ENCODE data around the gene ZNF746.

DNA sequence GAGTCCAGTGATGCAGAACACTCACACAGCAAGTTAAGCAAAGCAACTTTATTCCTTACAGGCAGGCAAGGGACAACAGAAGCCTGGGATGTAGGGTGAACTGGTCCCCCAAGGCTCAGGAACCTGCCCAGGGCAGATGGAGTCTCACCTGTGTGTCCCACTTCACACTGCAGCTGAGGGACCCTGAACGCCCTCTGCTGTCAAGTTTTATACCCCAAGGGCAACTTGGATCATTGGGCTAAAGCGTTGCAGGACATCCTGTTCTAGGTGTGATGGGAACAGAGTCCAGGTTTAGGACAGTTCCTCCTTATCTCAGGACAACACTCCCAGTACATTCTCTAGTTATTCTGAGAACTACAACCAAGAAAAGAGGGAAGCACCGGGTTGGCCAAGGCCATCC lies 49.5 kb upstream of the ZNF746 start:
- no peak for TF ChIP-seq POLR2A (IDR thresholded peaks at IDR 0.05; ENCODE audit: low read length)
- TF ChIP-seq, protein P1, sequence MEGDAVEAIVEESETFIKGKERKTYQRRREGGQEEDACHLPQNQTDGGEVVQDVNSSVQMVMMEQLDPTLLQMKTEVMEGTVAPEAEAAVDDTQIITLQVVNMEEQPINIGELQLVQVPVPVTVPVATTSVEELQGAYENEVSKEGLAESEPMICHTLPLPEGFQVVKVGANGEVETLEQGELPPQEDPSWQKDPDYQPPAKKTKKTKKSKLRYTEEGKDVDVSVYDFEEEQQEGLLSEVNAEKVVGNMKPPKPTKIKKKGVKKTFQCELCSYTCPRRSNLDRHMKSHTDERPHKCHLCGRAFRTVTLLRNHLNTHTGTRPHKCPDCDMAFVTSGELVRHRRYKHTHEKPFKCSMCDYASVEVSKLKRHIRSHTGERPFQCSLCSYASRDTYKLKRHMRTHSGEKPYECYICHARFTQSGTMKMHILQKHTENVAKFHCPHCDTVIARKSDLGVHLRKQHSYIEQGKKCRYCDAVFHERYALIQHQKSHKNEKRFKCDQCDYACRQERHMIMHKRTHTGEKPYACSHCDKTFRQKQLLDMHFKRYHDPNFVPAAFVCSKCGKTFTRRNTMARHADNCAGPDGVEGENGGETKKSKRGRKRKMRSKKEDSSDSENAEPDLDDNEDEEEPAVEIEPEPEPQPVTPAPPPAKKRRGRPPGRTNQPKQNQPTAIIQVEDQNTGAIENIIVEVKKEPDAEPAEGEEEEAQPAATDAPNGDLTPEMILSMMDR (IDR thresholded peaks at IDR 0.05) = no peak

Data from A549 (cell line).